HUES6 (cell line): ENCODE results near the gene OR1E1.
"Not testable (repeated sequence)": the region's sequence is repeated elsewhere in the genome, so short reads cannot be mapped to it uniquely, and the experiment has no call there.

Source experiments
- H3K27ac ChIP-seq: 2 replicates; pipeline ENCODE4 v1.7.0; 2013; ENCODE audit warnings: low read depth, mild to moderate bottlenecking, low read length, inconsistent platforms
- H3K27me3 ChIP-seq: 2 replicates; pipeline ENCODE4 v1.6.1; 2013; ENCODE audit warnings: low read length; ENCODE audit not compliant: control insufficient read depth, insufficient read depth
- H3K36me3 ChIP-seq: 2 replicates; pipeline ENCODE4 v1.6.1; 2013; ENCODE audit warnings: low read length; ENCODE audit not compliant: control insufficient read depth, insufficient read depth
- H3K4me1 ChIP-seq: 2 replicates; pipeline ENCODE4 v1.6.1; 2013; ENCODE audit warnings: low read length; ENCODE audit not compliant: control insufficient read depth, insufficient read depth
- H3K4me3 ChIP-seq: 2 replicates; pipeline ENCODE4 v1.5.1; 2013; ENCODE audit warnings: low read depth, low read length
- H3K9ac ChIP-seq: one replicate; pipeline ENCODE4 v1.6.1; 2013; ENCODE audit warnings: mild to moderate bottlenecking, low read length
- H3K9me3 ChIP-seq: 2 replicates; pipeline ENCODE4 v1.6.1; 2013; ENCODE audit warnings: low read depth, low read length; ENCODE audit not compliant: control insufficient read depth, insufficient read depth

OR1E1 gene

GRCh38 chr17:3401786-3402185 is 3.6 kb upstream of the OR1E1 start:
- H3K9ac ChIP-seq, result no peak overlapping the region
- no peaks in the 10 kb centered on the region for H3K4me1 ChIP-seq
- peaks cover 12% of the 10 kb centered on the region for H3K27me3 ChIP-seq
- H3K4me3 ChIP-seq, result no peak overlapping the region
- H3K36me3 ChIP-seq, result no peaks in the 10 kb centered on the region
- 0 out of 2 replicates have a peak, but pooled peaks cover 2% of the 10 kb centered on the region for H3K9me3 ChIP-seq
- H3K27ac ChIP-seq, result no peak overlapping the region

GRCh38 chr17:3400055-3400454 is 1.8 kb upstream of the OR1E1 start:
- H3K27ac ChIP-seq, result no peak overlapping the region
- no peaks in the 10 kb centered on the region for H3K9me3 ChIP-seq
- H3K27me3 ChIP-seq, result peaks cover 12% of the 10 kb centered on the region
- H3K9ac ChIP-seq, result no peak overlapping the region
- H3K36me3 ChIP-seq, result no peaks in the 10 kb centered on the region
- H3K4me3 ChIP-seq, result no peak overlapping the region
- H3K4me1 ChIP-seq, result no peaks in the 10 kb centered on the region

GRCh38 chr17:3397801-3398200 is 409 bp downstream of the OR1E1 start:
- not testable (repeated sequence) for H3K4me1 ChIP-seq, H3K9me3 ChIP-seq, H3K9ac ChIP-seq, H3K27ac ChIP-seq, H3K36me3 ChIP-seq, H3K4me3 ChIP-seq
- peaks cover 12% of the 10 kb centered on the region for H3K27me3 ChIP-seq

- H3K9me3 ChIP-seq, result peaks cover 3% of the 10 kb centered on the region; the same call in 1 of the 2 replicates
- no peak overlapping the region for H3K27ac ChIP-seq
- H3K4me1 ChIP-seq, result no peaks in the 10 kb centered on the region
- H3K4me3 ChIP-seq, result no peak overlapping the region
- peaks cover 23% of the 10 kb centered on the region for H3K27me3 ChIP-seq
- no peaks in the 10 kb centered on the region for H3K36me3 ChIP-seq
- no peak overlapping the region for H3K9ac ChIP-seq
Observed at GRCh38 chr17:3389791-3390190, 8.4 kb downstream of the OR1E1 start.

GRCh38 chr17:3385869-3386816 is 12.1 kb downstream of the OR1E1 start, which contains the start of gene OR3A2:
TSS of gene OR3A2 (minus strand) at chr17:3386308.
- Histone ChIP-seq H3K27ac (no peak within 1 kb of the TSS), H3K36me3 (no peaks in the 10 kb centered on the region), H3K4me3 (peak within 1 kb of the TSS; percentile 41), H3K9me3 (peaks cover 3% of the 10 kb centered on the region; the same call in 1 of the 2 replicates), H3K4me1 (no peaks in the 10 kb centered on the region), H3K9ac (no peak within 1 kb of the TSS), H3K27me3 (peaks cover 47% of the 10 kb centered on the region)

- no peak overlapping the region for H3K27ac ChIP-seq
- no peak overlapping the region for H3K4me3 ChIP-seq
- H3K9me3 ChIP-seq, result peaks cover 3% of the 10 kb centered on the region; the same call in 1 of the 2 replicates
- H3K9ac ChIP-seq, result no peak overlapping the region
- no peaks in the 10 kb centered on the region for H3K36me3 ChIP-seq
- H3K27me3 ChIP-seq, result peaks cover 61% of the 10 kb centered on the region
- H3K4me1 ChIP-seq, result no peaks in the 10 kb centered on the region
Observed at GRCh38 chr17:3381957-3382356, 16.3 kb downstream of the OR1E1 start.

- no peaks in the 10 kb centered on the region for H3K4me1 ChIP-seq
- peaks cover 36% of the 10 kb centered on the region for H3K27me3 ChIP-seq
- no peak overlapping the region for H3K9ac ChIP-seq
- no peak overlapping the region for H3K27ac ChIP-seq
- no peak overlapping the region for H3K4me3 ChIP-seq
- H3K9me3 ChIP-seq, result peaks cover 9% of the 10 kb centered on the region; the same call in 1 of the 2 replicates
- H3K36me3 ChIP-seq, result no peaks in the 10 kb centered on the region
Observed at GRCh38 chr17:3378321-3378720, 19.9 kb downstream of the OR1E1 start.

- not testable (repeated sequence) for H3K27ac ChIP-seq, H3K36me3 ChIP-seq, H3K27me3 ChIP-seq, H3K9ac ChIP-seq, H3K4me1 ChIP-seq, H3K4me3 ChIP-seq
- peaks cover 21% of the 10 kb centered on the region for H3K9me3 ChIP-seq
Observed at GRCh38 chr17:3371167-3371566, 27.0 kb downstream of the OR1E1 start.
